ENCODE data around the gene SSUH2. TPM values are rescaled to one million over a fixed set of nuclear protein-coding genes. Genes with fewer than 3 reads are reported as not detected.

The SSUH2 gene
- 0.15 TPM in 1 of 2 replicates, not detected in the other for polyA plus RNA-seq

GRCh38 chr3:8644748-8645390, at the start of gene SSUH2:
Gene SSUH2, minus strand, starts transcription at chr3:8644798. Its CDS starts 40 bp downstream, at chr3:8644758.

Other genes with a start within 250 kb of the SSUH2 start
- 0.43 and 1.3 TPM in 2 replicates for gene LMCD1, start 143.0 kb downstream of the SSUH2 start, polyA plus RNA-seq
- 1.7 and 6.7 TPM in 2 replicates for gene CAV3, start 89.0 kb upstream of the SSUH2 start, polyA plus RNA-seq
- 2.4 and 3.7 TPM in 2 replicates for gene OXTR, start 124.8 kb upstream of the SSUH2 start, polyA plus RNA-seq

Measured in Purkinje cell (primary cell).